GM19193 (cell line): ENCODE results near the gene PGAM2.

Experiments used
- POLR2A ChIP-seq: IDR thresholded peaks from 4 replicates; pipeline ENCODE4 v1.6.1; 2011; ENCODE audit not compliant: insufficient read depth, insufficient read length; ENCODE audit errors: extremely low read depth

PGAM2 gene

GRCh38 chr7:44066494-44067063 is 1.2 kb upstream of the PGAM2 start:
- no peak for TF ChIP-seq POLR2A

DNA sequence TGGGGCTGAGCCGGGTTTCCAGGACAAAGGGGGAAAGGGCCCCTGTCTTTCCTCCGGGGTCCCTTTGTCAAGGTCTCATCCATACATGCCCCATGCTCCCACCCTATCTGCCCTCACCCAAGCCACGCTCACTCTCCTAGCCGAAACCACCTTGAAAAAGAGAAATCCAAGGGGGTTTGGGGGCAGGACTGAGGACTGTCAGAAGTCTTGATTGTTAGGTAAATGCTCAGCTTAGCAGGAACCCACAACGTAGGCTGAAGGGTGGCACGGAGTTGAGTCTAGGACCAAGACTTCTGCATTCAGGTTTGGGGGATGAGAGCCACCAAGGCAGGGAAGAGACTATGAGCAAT is 719 bp upstream of the PGAM2 start:
- no peak for TF ChIP-seq POLR2A

- no peak for TF ChIP-seq POLR2A
Observed at GRCh38 chr7:44064791-44065430, 456 bp downstream of the PGAM2 start.

GRCh38 chr7:44063894-44064651 is 1.3 kb downstream of the PGAM2 start:
- TF ChIP-seq POLR2A: no peak

DNA sequence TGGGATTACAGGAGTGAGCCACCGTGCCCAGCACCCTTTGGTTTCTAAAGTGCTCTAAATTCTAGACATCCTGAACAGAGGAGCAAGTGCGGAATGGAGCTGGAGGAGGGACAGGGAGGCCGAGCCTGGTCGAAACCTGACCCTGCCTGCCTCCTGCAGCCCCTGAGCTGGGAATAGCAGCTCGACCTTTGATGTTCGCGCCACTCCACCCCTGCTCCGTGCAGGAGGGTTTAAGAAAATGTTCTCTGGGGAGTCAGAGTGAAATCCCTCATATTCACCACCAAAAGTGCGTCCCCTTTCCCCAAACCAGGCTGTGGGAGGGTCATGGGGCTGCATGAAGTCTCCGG is 1.8 kb downstream of the PGAM2 start:
- no peak for TF ChIP-seq POLR2A

DNA sequence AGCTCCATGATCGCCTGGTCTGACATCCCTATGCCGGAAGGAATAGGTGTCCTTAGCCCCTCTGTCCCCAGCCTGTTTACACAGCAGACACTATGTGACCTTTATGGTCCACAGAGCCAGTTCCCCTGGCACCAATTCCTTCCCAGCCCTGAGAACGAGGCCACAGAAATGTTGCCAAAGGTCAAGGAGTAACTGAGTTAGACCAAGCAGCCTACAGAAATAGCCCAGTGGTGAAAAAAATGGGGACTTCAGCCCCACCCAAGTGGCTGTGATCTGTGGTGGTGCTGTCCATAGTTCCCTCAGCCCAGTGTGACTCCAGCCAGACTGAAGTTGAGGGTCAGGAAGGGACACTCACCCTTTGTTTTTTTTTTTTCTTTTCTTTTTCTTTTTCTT is 2.5 kb downstream of the PGAM2 start:
- no peak for TF ChIP-seq POLR2A

- TF ChIP-seq POLR2A: peak; percentile 28
Observed at GRCh38 chr7:44062180-44062902, 3.0 kb downstream of the PGAM2 start.

DNA sequence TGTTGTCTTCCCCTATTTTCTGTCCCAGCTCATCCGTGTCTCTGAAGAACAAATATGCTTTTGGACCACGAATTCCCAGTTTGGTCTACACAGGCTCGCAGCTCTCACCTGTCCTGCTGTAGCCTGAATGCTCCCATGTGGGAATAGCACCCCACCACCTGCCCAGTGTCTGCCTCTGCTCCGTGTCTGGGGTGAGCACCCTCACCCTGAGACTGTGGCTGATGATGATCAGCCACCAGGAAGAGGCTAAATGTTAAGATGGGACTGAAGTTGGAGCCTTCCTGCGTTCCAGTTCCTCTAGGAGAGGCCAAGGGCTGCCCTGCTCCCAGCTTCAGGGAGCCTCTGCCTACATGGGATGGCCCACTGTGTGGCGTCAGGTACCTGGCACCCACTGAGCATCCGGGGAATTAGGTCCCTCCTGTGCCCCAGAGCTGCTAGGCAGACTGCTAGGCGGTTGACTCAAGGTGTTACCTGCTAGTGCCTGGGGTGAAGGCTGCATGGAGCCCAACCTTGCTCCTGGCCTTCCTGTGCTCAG is 3.7 kb downstream of the PGAM2 start:
- no peak for TF ChIP-seq POLR2A

DNA sequence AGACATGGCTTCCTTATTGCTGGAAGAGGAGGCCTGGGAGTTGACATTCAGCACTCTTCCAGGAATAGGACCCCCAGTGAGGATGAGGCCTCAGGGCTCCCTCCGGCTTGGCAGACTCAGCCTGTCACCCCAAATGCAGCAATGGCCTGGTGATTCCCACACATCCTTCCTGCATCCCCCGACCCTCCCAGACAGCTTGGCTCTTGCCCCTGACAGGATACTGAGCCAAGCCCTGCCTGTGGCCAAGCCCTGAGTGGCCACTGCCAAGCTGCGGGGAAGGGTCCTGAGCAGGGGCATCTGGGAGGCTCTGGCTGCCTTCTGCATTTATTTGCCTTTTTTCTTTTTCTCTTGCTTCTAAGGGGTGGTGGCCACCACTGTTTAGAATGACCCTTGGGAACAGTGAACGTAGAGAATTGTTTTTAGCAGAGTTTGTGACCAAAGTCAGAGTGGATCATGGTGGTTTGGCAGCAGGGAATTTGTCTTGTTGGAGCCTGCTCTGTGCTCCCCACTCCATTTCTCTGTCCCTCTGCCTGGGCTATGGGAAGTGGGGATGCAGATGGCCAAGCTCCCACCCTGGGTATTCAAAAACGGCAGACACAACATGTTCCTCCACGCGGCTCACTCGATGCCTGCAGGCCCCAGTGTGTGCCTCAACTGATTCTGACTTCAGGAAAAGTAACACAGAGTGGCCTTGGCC is 4.3 kb downstream of the PGAM2 start:
- TF ChIP-seq POLR2A: no peak

DNA sequence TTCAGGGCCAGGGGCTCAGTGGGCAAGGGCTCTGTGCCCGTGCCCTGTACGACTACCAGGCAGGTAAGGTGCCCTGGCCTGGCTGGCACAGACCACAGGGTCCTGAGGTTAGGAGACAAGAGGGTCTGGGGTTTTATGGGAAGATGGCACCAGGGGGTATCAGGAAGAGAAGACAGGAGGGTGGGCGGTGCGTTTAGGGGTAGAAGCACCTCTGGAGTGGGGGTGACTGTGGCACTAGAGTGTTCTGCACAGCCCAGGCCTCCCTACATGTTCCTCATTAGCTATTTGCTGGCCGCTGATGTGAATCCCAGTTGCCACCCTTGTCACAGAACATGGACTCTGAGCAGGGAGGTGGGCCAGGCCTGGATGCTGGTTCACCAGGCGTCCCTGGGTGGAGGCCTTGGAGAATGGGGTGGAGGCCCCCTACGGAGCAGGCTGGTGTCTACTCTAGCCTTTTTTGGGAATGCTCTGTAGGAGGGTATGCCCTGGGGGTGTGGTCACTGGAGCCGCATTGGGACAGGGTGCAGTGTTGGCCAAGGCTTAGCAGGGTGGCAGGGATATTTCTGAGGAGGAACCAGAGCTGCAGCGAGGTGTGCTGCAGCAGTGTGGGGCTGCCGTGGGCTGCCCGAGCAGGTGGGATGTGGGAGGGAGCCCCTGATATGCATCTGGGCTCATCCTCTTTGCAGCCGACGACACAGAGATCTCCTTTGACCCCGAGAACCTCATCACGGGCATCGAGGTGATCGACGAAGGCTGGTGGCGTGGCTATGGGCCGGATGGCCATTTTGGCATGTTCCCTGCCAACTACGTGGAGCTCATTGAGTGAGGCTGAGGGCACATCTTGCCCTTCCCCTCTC is 5.0 kb downstream of the PGAM2 start:
- no peak for TF ChIP-seq POLR2A

GRCh38 chr7:44059219-44060090 is 5.9 kb downstream of the PGAM2 start:
- no peak for TF ChIP-seq POLR2A

DNA sequence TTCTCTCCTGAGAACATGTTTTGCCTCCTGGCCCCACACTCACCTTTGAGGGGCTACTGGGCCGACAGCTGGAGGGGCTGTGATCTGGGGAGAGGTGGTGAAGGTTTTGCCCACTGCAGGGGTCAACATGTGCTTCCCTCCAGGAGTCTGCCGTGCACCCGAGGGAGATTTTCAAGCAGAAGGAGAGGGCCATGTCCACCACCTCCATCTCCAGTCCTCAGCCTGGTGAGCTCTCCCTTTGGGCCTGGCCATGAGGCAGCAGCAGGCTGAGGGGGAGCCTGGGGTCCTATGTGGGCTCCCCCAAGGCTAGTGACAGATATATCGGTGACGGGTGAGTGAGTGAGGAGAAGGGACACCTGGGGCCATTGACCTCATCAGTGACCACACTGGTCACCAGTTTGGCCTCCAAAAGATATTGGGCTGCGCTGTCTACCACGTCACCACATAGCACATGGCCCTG is 6.6 kb downstream of the PGAM2 start:
- no peak for TF ChIP-seq POLR2A
